ENCODE results near the gene MPPED1. TPM values are rescaled to one million over a fixed set of nuclear protein-coding genes. Genes with fewer than 3 reads are reported as not detected.

Gene MPPED1
- total RNA-seq, 1 experiment from 2014 or later: not detected

- DNase-seq (ENCODE audit: low spot score): no peak
- ChIA-PET POLR2A (ENCODE audit: low non-redundant PET) (no interaction called here), CTCF (no interaction called here)
- no peak overlapping the region for H3K4me3 ChIP-seq (ENCODE audit: low read depth, low read length, poor library complexity, severe bottlenecking)
- intact Hi-C loops (cut with micrococcal nuclease; ENCODE audit: unreplicated experiment): no loop called here
- no peaks in the 10 kb centered on the region for H3K36me3 ChIP-seq (ENCODE audit: insufficient read depth, low read length, poor library complexity, severe bottlenecking)
- no TSS peak for BruUV-seq (replicated peaks)
- no peaks in the 10 kb centered on the region for H3K27me3 ChIP-seq (replicated peaks; ENCODE audit: insufficient read depth, low read depth, low read length, poor library complexity)
- H3K27ac ChIP-seq (ENCODE audit: low read depth, low read length, poor library complexity, severe bottlenecking): no peak overlapping the region
- H3K4me1 ChIP-seq (ENCODE audit: insufficient read depth, low read length, poor library complexity, severe bottlenecking): no peaks in the 10 kb centered on the region
- no peak for TF ChIP-seq EZH2 (IDR thresholded peaks at IDR 0.05; ENCODE audit: borderline replicate concordance, low read depth, low read length, poor library complexity, severe bottlenecking)
- no peak for TF ChIP-seq CTCF (conservative IDR thresholded peaks at IDR 0.05; ENCODE audit: low read depth, low read length)
- H3K9me3 ChIP-seq (ENCODE audit: low read depth, low read length, poor library complexity, severe bottlenecking): no peaks in the 10 kb centered on the region
Measured at GRCh38 chr22:43500792-43501785, 89.3 kb downstream of the MPPED1 start.

GRCh38 chr22:43501878-43502277 is 90.1 kb downstream of the MPPED1 start:
- BruUV-seq (replicated peaks): no TSS peak
- Histone ChIP-seq H3K36me3 (ENCODE audit: insufficient read depth, low read length, poor library complexity, severe bottlenecking) (no peaks in the 10 kb centered on the region), H3K4me3 (ENCODE audit: low read depth, low read length, poor library complexity, severe bottlenecking) (no peak overlapping the region), H3K9me3 (ENCODE audit: low read depth, low read length, poor library complexity, severe bottlenecking) (no peaks in the 10 kb centered on the region), H3K27me3 (replicated peaks; ENCODE audit: insufficient read depth, low read depth, low read length, poor library complexity) (no peaks in the 10 kb centered on the region), H3K4me1 (ENCODE audit: insufficient read depth, low read length, poor library complexity, severe bottlenecking) (no peaks in the 10 kb centered on the region), H3K27ac (ENCODE audit: low read depth, low read length, poor library complexity, severe bottlenecking) (no peak overlapping the region)
- no peak for DNase-seq (ENCODE audit: low spot score)
- no peak for TF ChIP-seq EZH2 (IDR thresholded peaks at IDR 0.05; ENCODE audit: borderline replicate concordance, low read depth, low read length, poor library complexity, severe bottlenecking)
- TF ChIP-seq CTCF (conservative IDR thresholded peaks at IDR 0.05; ENCODE audit: low read depth, low read length): no peak
- intact Hi-C loops (cut with micrococcal nuclease; ENCODE audit: unreplicated experiment): no loop called here
- POLR2A ChIA-PET (ENCODE audit: low non-redundant PET): no interaction called here
- CTCF ChIA-PET: no interaction called here

GRCh38 chr22:43502306-43502874 is 90.6 kb downstream of the MPPED1 start:
- CTCF ChIA-PET: no interaction called here
- no peak overlapping the region for H3K27ac ChIP-seq (ENCODE audit: low read depth, low read length, poor library complexity, severe bottlenecking)
- H3K4me1 ChIP-seq (ENCODE audit: insufficient read depth, low read length, poor library complexity, severe bottlenecking): no peaks in the 10 kb centered on the region
- no peak overlapping the region for H3K4me3 ChIP-seq (ENCODE audit: low read depth, low read length, poor library complexity, severe bottlenecking)
- H3K27me3 ChIP-seq (replicated peaks; ENCODE audit: insufficient read depth, low read depth, low read length, poor library complexity): no peaks in the 10 kb centered on the region
- intact Hi-C loops (cut with micrococcal nuclease; ENCODE audit: unreplicated experiment): no loop called here
- DNase-seq (ENCODE audit: low spot score): no peak
- H3K9me3 ChIP-seq (ENCODE audit: low read depth, low read length, poor library complexity, severe bottlenecking): no peaks in the 10 kb centered on the region
- POLR2A ChIA-PET (ENCODE audit: low non-redundant PET): interaction anchor here (0.6 kb wide), 1 partner anchor 870 kb away, joined by 19 read pairs; no protein-coding TSS in a partner anchor
- TF ChIP-seq CTCF (conservative IDR thresholded peaks at IDR 0.05; ENCODE audit: low read depth, low read length): no peak
- TF ChIP-seq EZH2 (IDR thresholded peaks at IDR 0.05; ENCODE audit: borderline replicate concordance, low read depth, low read length, poor library complexity, severe bottlenecking): no peak
- no peaks in the 10 kb centered on the region for H3K36me3 ChIP-seq (ENCODE audit: insufficient read depth, low read length, poor library complexity, severe bottlenecking)
- BruUV-seq (replicated peaks): no TSS peak

Data from A673 (cell line).